Omental fat pad (tissue), 4 donors: ENCODE data around the gene TCF4. TPM values are rescaled to one million over a fixed set of nuclear protein-coding genes. Genes with fewer than 3 reads are reported as not detected.

ENCODE experiments used
- ATAC-seq: fragments of 150-250 bp; one replicate; pipeline ENCODE4 v1.9.1; 2016; ENCODE audit warnings: mild to moderate bottlenecking, moderate library complexity; ENCODE audit not compliant: low FRiP score
- DNase-seq: peaks from one replicate; pipeline ENCODE4 v3.0.0-alpha.2; 2019; ENCODE audit warnings: low spot score
- total RNA-seq, 4 donors: library from RNA; depleted of rRNA; stranded (reverse); fragments of >200 nt; gene quantifications; one replicate each; pipeline ENCODE4 v1.1.0, GENCODE V29; 2016
- TF ChIP-seq, protein P1 (sequence below), 3 donors: fragments of 450-650 bp; IDR thresholded peaks; one replicate each; pipeline ENCODE4 v1.5.1; 2016 to 2017; ENCODE audit warnings: antibody characterized with exemption in 3 of 3, mild to moderate bottlenecking in 3 of 3, moderate library complexity in 2 of 3

The TCF4 gene
- total RNA-seq, 4 donors from 2014 or later, result 113 to 381 (median 141) TPM

DNA sequence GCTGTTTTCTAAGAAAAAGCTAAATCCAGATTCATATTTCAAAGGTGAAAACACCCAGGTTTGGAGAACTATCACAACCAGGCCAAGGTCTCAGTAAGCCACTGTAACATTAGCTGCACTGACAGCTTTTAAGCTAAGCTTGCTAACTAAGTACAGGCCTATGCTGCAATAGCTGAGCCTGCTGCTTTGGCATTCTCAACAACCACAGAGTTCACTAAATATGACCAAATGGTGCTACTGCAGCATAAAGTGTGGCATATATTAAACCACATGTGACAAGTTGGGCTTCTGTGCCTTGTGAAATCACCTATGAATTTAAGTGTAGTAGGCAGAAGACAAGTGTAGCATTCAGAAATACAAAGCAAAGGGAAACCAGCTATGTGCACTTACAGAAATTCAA is 206.7 kb downstream of the TCF4 start:
- DNase-seq (no peak), ATAC-seq (no peak)
- TF ChIP-seq, protein P1, sequence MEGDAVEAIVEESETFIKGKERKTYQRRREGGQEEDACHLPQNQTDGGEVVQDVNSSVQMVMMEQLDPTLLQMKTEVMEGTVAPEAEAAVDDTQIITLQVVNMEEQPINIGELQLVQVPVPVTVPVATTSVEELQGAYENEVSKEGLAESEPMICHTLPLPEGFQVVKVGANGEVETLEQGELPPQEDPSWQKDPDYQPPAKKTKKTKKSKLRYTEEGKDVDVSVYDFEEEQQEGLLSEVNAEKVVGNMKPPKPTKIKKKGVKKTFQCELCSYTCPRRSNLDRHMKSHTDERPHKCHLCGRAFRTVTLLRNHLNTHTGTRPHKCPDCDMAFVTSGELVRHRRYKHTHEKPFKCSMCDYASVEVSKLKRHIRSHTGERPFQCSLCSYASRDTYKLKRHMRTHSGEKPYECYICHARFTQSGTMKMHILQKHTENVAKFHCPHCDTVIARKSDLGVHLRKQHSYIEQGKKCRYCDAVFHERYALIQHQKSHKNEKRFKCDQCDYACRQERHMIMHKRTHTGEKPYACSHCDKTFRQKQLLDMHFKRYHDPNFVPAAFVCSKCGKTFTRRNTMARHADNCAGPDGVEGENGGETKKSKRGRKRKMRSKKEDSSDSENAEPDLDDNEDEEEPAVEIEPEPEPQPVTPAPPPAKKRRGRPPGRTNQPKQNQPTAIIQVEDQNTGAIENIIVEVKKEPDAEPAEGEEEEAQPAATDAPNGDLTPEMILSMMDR (IDR thresholded peaks at IDR 0.05), result no peak

DNA sequence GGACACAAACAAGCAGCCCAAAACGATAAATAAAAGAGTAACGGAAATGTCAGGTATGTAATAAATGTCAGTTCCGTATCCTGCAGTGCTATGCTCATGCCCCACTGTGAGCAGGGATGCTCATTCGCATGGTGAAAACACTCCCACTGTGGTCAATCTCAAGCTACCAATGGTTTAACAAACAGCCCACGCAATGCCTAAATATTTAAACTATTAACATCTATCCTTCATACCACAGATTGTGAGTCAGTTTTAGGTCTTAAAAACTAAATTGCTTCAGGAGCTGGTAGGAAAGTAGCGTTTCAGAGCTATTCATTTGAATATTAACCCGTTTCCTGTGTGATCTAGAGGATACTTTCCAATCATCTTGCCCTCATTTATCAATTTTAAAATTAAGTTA is 207.4 kb downstream of the TCF4 start:
- TF ChIP-seq, protein P1 (IDR thresholded peaks at IDR 0.05), result no peak
- DNase-seq, result no peak
- no peak for ATAC-seq

DNA sequence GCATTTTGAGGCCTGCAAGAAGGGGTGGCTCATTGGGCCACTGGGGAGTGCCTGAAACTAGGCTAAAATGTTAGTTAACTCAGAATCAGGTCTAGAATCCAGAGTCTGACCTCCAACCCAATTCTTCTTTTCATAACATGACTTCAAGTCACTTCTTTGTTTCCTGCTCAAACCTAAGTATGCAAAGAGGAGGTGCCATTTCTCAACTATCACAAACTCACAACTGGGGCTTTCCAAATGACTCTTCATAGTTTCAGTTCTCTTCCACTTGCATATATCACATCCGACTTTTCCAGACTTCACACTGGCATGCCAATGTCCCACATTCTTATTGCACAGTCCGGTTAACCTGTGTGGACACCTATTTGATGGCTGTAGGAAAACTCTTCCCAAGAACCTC is 211.6 kb downstream of the TCF4 start:
- TF ChIP-seq, protein P1 (IDR thresholded peaks at IDR 0.05), result no peak
- DNase-seq, result no peak

DNA sequence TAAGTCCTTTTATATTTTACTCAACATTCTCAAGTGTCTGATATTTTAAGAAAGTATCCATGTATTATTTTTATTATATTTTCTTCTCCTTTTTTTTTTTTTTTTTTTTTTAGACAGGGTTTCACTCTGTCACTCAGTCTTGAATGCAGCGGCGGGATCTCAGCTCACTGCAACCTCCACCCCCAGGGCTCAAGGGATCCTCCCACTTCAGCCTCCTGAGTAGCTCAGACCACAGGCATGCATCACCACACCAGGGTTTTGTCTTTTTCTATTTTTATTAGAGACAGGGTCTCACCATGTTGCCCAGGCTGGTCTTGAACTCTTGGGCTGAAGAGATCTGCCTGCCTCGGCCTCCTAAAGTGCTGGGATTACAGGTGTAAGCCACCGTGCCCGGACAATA is 212.1 kb downstream of the TCF4 start:
- ATAC-seq (no peak), DNase-seq (no peak)

More for the DNA sequence above, 211.6 kb downstream of the TCF4 start:
- ATAC-seq, result no peak

DNA sequence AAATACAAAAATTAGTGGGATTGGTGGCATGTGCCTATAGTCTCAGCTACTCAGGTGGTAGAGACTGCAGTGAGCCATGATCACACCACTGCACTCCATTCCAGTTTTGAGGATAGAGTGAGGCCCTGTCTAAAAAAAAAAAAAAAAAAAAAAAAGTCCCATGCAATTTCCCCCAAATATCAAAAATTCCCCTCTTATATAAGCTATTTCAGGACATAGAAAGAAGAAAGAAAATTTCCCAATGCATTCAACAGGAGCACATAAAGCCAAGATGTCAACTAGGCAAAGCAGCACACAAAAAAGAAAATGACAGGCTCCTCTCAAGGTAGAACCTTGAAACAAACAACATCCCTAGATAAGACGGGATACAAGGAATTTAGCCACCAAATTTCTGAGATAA is 213.3 kb downstream of the TCF4 start:
- ATAC-seq (no peak), DNase-seq (no peak)
- TF ChIP-seq, protein P1 (IDR thresholded peaks at IDR 0.05), result no peak

More for the DNA sequence above, 212.1 kb downstream of the TCF4 start:
- TF ChIP-seq, protein P1 (IDR thresholded peaks at IDR 0.05), result no peak

DNA sequence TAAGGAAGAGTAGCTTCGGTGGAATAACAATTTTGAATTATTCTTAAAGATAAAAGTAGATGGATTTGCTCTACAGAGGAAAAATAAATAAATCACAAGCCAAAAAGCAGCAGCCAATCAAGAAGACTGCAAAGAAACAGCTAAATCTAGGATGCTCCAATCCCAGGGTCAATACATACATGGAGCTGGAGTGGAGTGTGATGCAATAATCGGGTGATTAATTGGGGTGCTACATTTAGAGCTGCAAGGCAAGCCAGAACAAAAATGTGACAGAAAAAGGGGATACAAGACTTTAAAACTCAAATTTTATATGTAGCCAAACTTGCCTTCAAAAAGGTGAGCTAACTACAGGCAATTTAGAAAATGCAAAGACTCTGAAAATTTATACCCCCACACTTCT is 215.8 kb downstream of the TCF4 start:
- ATAC-seq (no peak), DNase-seq (no peak)
- TF ChIP-seq, protein P1 (IDR thresholded peaks at IDR 0.05), result no peak

DNA sequence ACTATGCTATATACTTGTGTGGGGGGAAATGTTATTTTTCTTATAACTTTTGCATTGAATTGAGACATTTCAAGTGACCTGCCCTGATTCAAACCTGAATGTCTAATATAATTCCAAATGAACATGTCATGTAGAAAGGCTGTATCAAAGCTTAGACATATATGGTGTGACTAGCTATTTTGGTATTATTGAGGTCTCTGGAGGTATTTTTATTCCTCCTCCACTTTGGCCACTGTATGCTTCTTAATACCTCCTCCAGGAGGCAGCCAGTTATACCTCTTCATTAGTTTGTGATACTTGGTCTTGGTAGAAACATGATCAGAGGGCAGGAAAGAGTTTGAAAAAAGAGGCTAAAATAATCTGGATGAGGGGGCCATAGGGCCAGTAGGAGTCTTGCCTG is 217.1 kb downstream of the TCF4 start:
- DNase-seq (no peak), ATAC-seq (no peak)
- TF ChIP-seq, protein P1 (IDR thresholded peaks at IDR 0.05), result no peak
